ENCODE results near the gene WWOX.

DNA sequence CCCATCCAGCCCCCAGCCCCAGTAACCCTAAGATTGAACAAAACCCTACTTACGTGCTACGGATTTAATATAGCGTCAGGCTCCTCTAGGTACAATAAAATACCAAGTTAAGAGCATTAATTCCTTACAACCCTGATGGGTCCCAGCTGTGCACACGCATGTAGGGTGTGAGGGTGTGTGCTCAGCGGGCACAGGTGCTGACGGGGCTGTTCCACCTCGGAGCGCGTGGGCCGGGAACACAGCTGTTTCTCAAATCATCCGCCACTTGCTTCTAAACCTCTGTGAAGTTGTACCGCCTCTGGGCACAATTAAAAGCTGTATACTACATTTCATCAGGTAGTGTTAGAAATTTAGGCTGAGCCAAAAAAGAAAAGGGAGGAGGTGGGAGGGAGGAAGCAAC is 1022.5 kb downstream of the WWOX start:
- TF ChIP-seq, protein P1, sequence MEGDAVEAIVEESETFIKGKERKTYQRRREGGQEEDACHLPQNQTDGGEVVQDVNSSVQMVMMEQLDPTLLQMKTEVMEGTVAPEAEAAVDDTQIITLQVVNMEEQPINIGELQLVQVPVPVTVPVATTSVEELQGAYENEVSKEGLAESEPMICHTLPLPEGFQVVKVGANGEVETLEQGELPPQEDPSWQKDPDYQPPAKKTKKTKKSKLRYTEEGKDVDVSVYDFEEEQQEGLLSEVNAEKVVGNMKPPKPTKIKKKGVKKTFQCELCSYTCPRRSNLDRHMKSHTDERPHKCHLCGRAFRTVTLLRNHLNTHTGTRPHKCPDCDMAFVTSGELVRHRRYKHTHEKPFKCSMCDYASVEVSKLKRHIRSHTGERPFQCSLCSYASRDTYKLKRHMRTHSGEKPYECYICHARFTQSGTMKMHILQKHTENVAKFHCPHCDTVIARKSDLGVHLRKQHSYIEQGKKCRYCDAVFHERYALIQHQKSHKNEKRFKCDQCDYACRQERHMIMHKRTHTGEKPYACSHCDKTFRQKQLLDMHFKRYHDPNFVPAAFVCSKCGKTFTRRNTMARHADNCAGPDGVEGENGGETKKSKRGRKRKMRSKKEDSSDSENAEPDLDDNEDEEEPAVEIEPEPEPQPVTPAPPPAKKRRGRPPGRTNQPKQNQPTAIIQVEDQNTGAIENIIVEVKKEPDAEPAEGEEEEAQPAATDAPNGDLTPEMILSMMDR (IDR thresholded peaks at IDR 0.05; ENCODE audit: poor library complexity): no peak
- TF ChIP-seq EZH2 (IDR thresholded peaks at IDR 0.05; ENCODE audit: borderline replicate concordance) (no peak), EZH2phosphoT487 (IDR thresholded peaks at IDR 0.05; ENCODE audit: low read depth, severe bottlenecking, unreplicated experiment) (no peak)

Data from hepatocyte (in vitro differentiated cells).